Panc1 (cell line): Measurements from ENCODE around the gene ABCC10. TPM values are rescaled to one million over a fixed set of nuclear protein-coding genes. Genes with fewer than 3 reads are reported as not detected.

ENCODE experiments used
- ATAC-seq: fragments of 200-7000 bp; cut with Tn5 transposase; 2 replicates; pipeline ENCODE4 v1.9.1; 2020; ENCODE audit warnings: mild to moderate bottlenecking, moderate library complexity
- BruUV-seq: library from RNA; stranded (reverse); fragments of 400-500 nt; replicated peaks from 2 replicates; lab custom pipeline; 2021; lab: Mats Ljungman, UMichigan
- CTCF ChIA-PET: fragments of 300-600 bp; sonication (Branson Sonifier 250); formaldehyde crosslinking; loops from one replicate; lab custom pipeline; 2022; ENCODE audit warnings: antibody characterized with exemption; lab: Charles Lee
- POLR2A ChIA-PET: fragments of 300-600 bp; sonication (Branson Sonifier 250); formaldehyde crosslinking; loops from one replicate; lab custom pipeline; 2022; ENCODE audit warnings: antibody characterized with exemption; lab: Charles Lee
- DNase-seq: peaks from one replicate; pipeline ENCODE4 v3.0.0-alpha.2; 2010; ENCODE audit warnings: low read depth, low spot score
- H3K27ac ChIP-seq: 2 replicates; pipeline ENCODE4 v1.5.1; 2011; ENCODE audit warnings: mild to moderate bottlenecking, low read length, inconsistent platforms
- H3K27me3 ChIP-seq: fragments of 200-500 bp; sonication (Bioruptor generic); 2 replicates; pipeline ENCODE4 v1.6.0; 2014; ENCODE audit warnings: low read length, inconsistent platforms; ENCODE audit not compliant: control insufficient read depth, insufficient read depth
- H3K36me3 ChIP-seq: fragments of 200-500 bp; sonication (Bioruptor generic); 2 replicates; pipeline ENCODE4 v1.5.1; 2014; ENCODE audit warnings: inconsistent platforms, mild to moderate bottlenecking, low read length, moderate library complexity; ENCODE audit not compliant: control insufficient read depth, insufficient read depth
- H3K4me1 ChIP-seq: 2 replicates; pipeline ENCODE4 v1.5.1; 2011; ENCODE audit warnings: inconsistent platforms, mild to moderate bottlenecking, low read length, moderate library complexity; ENCODE audit not compliant: control insufficient read depth, insufficient read depth
- H3K4me3 ChIP-seq, 2 experiments: 2 replicates each; pipeline ENCODE4 v1.5.1; 2011 to 2012; ENCODE audit warnings: low read depth in 2 of 2, low read length in 2 of 2, mild to moderate bottlenecking in 2 of 2, inconsistent platforms in 1 of 2, moderate library complexity in 1 of 2
- H3K9me3 ChIP-seq: fragments of 200-500 bp; sonication (Bioruptor generic); 2 replicates; pipeline ENCODE4 v1.5.1; 2014; ENCODE audit warnings: low read depth, mild to moderate bottlenecking, inconsistent platforms, low read length, moderate library complexity; ENCODE audit not compliant: control insufficient read depth, insufficient read depth
- CTCF ChIP-seq: fragments of 450-650 bp; IDR thresholded peaks from 2 replicates; pipeline ENCODE4 v1.5.1; 2017; ENCODE audit warnings: mild to moderate bottlenecking
- POLR2AphosphoS5 ChIP-seq: IDR thresholded peaks from 2 replicates; pipeline ENCODE4 v1.6.1; 2012; ENCODE audit warnings: mild to moderate bottlenecking, low read depth, low read length, moderate library complexity
- SIN3A ChIP-seq: IDR thresholded peaks from 2 replicates; pipeline ENCODE4 v1.6.1; 2012; ENCODE audit warnings: low read depth, mild to moderate bottlenecking, low read length, moderate library complexity, borderline replicate concordance; ENCODE audit not compliant: insufficient read depth
- TCF7L2 ChIP-seq: IDR thresholded peaks from 2 replicates; pipeline ENCODE4 v1.6.1; 2011; ENCODE audit warnings: mild to moderate bottlenecking, low read depth, low read length, inconsistent platforms
- in situ Hi-C: cut with HindIII; loops from 2 replicates; pipeline ENCODE4 v1.10.0; 2016; ENCODE audit warnings: low sequenced_read_pairs, low pct_unique_long_range_greater_than_20kb
- intact Hi-C: fragments of 100-400 bp; cut with micrococcal nuclease; formaldehyde crosslinking; loops from one replicate; pipeline ENCODE4 v1.10.0; 2022; ENCODE audit not compliant: unreplicated experiment
- total RNA-seq: library from RNA; stranded (reverse); gene quantifications from one replicate; pipeline ENCODE4 v1.2.1, GENCODE V29; 2021; ENCODE audit not compliant: unreplicated experiment
- TF ChIP-seq, protein P1 (sequence below), 2 experiments: IDR thresholded peaks; 2 replicates each; pipeline ENCODE4 v1.6.1; 2011 to 2012; ENCODE audit warnings: low read depth in 2 of 2, control low read depth in 1 of 2, low read length in 1 of 2, mild to moderate bottlenecking in 1 of 2, moderate library complexity in 1 of 2; ENCODE audit not compliant: insufficient read depth in 1 of 2

Gene ABCC10
- total RNA-seq, 1 experiment from 2014 or later: 52.7 TPM

GRCh38 chr6:43494321-43494720 lies 67.0 kb downstream of the ABCC10 start:
- in situ Hi-C loops: no loop called here
- POLR2A ChIA-PET: no interaction called here
- H3K27ac ChIP-seq: no peak overlapping the region

GRCh38 chr6:43494766-43495165 lies 67.4 kb downstream of the ABCC10 start:
- Histone ChIP-seq H3K9me3 (no peaks in the 10 kb centered on the region), H3K27me3 (no peaks in the 10 kb centered on the region), H3K4me1 (peaks cover 19% of the 10 kb centered on the region), H3K36me3 (no peaks in the 10 kb centered on the region; the same call in 1 of the 2 replicates), H3K27ac (no peak overlapping the region), H3K4me3 (no peak overlapping the region)
- no TSS peak for BruUV-seq
- no peak for DNase-seq
- TF ChIP-seq POLR2AphosphoS5: no peak
- TF ChIP-seq CTCF: no peak
- TF ChIP-seq TCF7L2: no peak
- TF ChIP-seq SIN3A: no peak
- TF ChIP-seq, protein P1, sequence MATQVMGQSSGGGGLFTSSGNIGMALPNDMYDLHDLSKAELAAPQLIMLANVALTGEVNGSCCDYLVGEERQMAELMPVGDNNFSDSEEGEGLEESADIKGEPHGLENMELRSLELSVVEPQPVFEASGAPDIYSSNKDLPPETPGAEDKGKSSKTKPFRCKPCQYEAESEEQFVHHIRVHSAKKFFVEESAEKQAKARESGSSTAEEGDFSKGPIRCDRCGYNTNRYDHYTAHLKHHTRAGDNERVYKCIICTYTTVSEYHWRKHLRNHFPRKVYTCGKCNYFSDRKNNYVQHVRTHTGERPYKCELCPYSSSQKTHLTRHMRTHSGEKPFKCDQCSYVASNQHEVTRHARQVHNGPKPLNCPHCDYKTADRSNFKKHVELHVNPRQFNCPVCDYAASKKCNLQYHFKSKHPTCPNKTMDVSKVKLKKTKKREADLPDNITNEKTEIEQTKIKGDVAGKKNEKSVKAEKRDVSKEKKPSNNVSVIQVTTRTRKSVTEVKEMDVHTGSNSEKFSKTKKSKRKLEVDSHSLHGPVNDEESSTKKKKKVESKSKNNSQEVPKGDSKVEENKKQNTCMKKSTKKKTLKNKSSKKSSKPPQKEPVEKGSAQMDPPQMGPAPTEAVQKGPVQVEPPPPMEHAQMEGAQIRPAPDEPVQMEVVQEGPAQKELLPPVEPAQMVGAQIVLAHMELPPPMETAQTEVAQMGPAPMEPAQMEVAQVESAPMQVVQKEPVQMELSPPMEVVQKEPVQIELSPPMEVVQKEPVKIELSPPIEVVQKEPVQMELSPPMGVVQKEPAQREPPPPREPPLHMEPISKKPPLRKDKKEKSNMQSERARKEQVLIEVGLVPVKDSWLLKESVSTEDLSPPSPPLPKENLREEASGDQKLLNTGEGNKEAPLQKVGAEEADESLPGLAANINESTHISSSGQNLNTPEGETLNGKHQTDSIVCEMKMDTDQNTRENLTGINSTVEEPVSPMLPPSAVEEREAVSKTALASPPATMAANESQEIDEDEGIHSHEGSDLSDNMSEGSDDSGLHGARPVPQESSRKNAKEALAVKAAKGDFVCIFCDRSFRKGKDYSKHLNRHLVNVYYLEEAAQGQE (IDR thresholded peaks at IDR 0.05; ENCODE audit: insufficient read depth in 1 of 2, low read depth in 2 of 2, low read length in 1 of 2): no peak
- in situ Hi-C loops: no loop called here
- POLR2A ChIA-PET: no interaction called here
- intact Hi-C loops: no loop called here
- CTCF ChIA-PET: interaction anchor here (0.5 to 0.6 kb wide), 3 partner anchors 17 to 65 kb away, joined by 3 to 5 read pairs (median 3); no protein-coding TSS in a partner anchor
- ATAC-seq: no peak

More at GRCh38 chr6:43494321-43494720, 67.0 kb downstream of the ABCC10 start:
- H3K4me1 ChIP-seq: peaks cover 19% of the 10 kb centered on the region
- DNase-seq (no peak), ATAC-seq (no peak)
- no peaks in the 10 kb centered on the region for H3K9me3 ChIP-seq
- no peaks in the 10 kb centered on the region for H3K36me3 ChIP-seq
- CTCF ChIA-PET: no interaction called here
- intact Hi-C loops: no loop called here
- no peaks in the 10 kb centered on the region for H3K27me3 ChIP-seq
- BruUV-seq: no TSS peak
- H3K4me3 ChIP-seq: no peak overlapping the region
- TF ChIP-seq, protein P1 (IDR thresholded peaks at IDR 0.05; ENCODE audit: insufficient read depth in 1 of 2, low read depth in 2 of 2, low read length in 1 of 2): no peak
- TF ChIP-seq SIN3A (no peak), POLR2AphosphoS5 (no peak), TCF7L2 (no peak), CTCF (no peak)
